A549 treated with AZD9567 at 1 μM for 4 hours (cell line): ENCODE results near the gene DAD1. TPM values are rescaled to one million over a fixed set of nuclear protein-coding genes. Genes with fewer than 3 reads are reported as not detected.

Experiments
- total RNA-seq: library from RNA; stranded (reverse); fragments of 200-300 nt; extraction: Qiagen RNA extraction; gene quantifications from 5 replicates; pipeline ENCODE4 v1.2.3, GENCODE V29; 2022; ENCODE audit not compliant: insufficient read depth

DAD1 gene
- 318 to 376 TPM (median 361 TPM) in 5 replicates for total RNA-seq

GRCh38 chr14:22589096-22589839 lies at the start of gene DAD1:
Gene DAD1, minus strand, starts transcription at chr14:22589224. Its CDS starts 67 bp downstream, at chr14:22589157.

GRCh38 chr14:22598099-22598895 lies 9.3 kb upstream of the DAD1 start, which contains the start of gene ABHD4:
Gene ABHD4, plus strand, starts transcription at chr14:22598300. Its CDS starts 7 bp downstream, at chr14:22598307.

Other genes starting within 250 kb of the DAD1 start
- 40.7 to 45.5 TPM (median 45.0 TPM) in 5 replicates for gene ABHD4, start 9.1 kb upstream of the DAD1 start, total RNA-seq
- not detected in 5 replicates for gene OR6J1, start 55.1 kb upstream of the DAD1 start, total RNA-seq
- gene OXA1L, start 177.5 kb upstream of the DAD1 start, total RNA-seq: 154 to 171 TPM (median 163 TPM) in 5 replicates
- gene SLC7A7, start 226.2 kb upstream of the DAD1 start, total RNA-seq: 14.2 to 22.2 TPM (median 16.1 TPM) in 5 replicates
- 147 to 222 TPM (median 208 TPM) in 5 replicates for gene MRPL52, start 240.7 kb upstream of the DAD1 start, total RNA-seq
- 0.51 to 0.87 TPM (median 0.69 TPM) in 5 replicates for gene MMP14, start 247.4 kb upstream of the DAD1 start, total RNA-seq